CD4-positive, alpha-beta T cell (primary cell): ENCODE results near the gene RXFP4. TPM values are rescaled to one million over a fixed set of nuclear protein-coding genes. Genes with fewer than 3 reads are reported as not detected.

Source experiments
- ATAC-seq: fragments of 200-7000 bp; cut with Tn5 transposase; one replicate; pipeline ENCODE4 v1.10.0; 2022; ENCODE audit warnings: mild to moderate bottlenecking; ENCODE audit not compliant: poor library complexity
- CTCF ChIA-PET: fragments of 350-600 bp; sonication (Branson Sonifier 250); formaldehyde crosslinking; loops from one replicate; lab custom pipeline; 2021; ENCODE audit warnings: antibody characterized with exemption, inconsistent platforms; lab: Charles Lee
- POLR2A ChIA-PET: fragments of 350-600 bp; sonication (Branson Sonifier 250); formaldehyde crosslinking; loops from one replicate; lab custom pipeline; 2021; ENCODE audit warnings: antibody characterized with exemption, inconsistent platforms; lab: Charles Lee
- DNase-seq, 14 experiments: peaks; one replicate each; pipeline ENCODE4 v3.0.0-alpha.2; 2013 to 2020; ENCODE audit warnings: mixed read lengths in 2 of 14
- H3K27ac ChIP-seq, 2 donors: one replicate each; pipeline versions ENCODE4 v1.5.1 to v1.7.0; 2013; ENCODE audit warnings: low read length in 2 of 2, low read depth in 1 of 2, mild to moderate bottlenecking in 1 of 2
- H3K27me3 ChIP-seq, 2 experiments: 1 replicate in 1 of 2; 2 replicates in 1 of 2; pipeline versions ENCODE4 v1.6.1 to v1.7.0; 2013; ENCODE audit warnings: low read length in 2 of 2, control low read depth in 1 of 2, mild to moderate bottlenecking in 1 of 2, moderate library complexity in 1 of 2; ENCODE audit not compliant: insufficient read depth in 2 of 2, control insufficient read depth in 1 of 2
- H3K36me3 ChIP-seq: one replicate; pipeline ENCODE4 v1.6.1; 2013; ENCODE audit warnings: low read length, control low read depth; ENCODE audit not compliant: insufficient read depth
- H3K4me1 ChIP-seq: one replicate; pipeline ENCODE4 v1.6.1; 2013; ENCODE audit warnings: low read length, control low read depth; ENCODE audit not compliant: insufficient read depth
- H3K4me3 ChIP-seq: one replicate; pipeline ENCODE4 v1.5.1; 2013; ENCODE audit warnings: mild to moderate bottlenecking, low read length, moderate library complexity
- H3K9me3 ChIP-seq, 2 experiments: 1 replicate in 1 of 2; 2 replicates in 1 of 2; pipeline versions ENCODE4 v1.6.1 to v1.7.0; 2013; ENCODE audit warnings: low read length in 2 of 2, mild to moderate bottlenecking in 2 of 2, control low read depth in 1 of 2, moderate library complexity in 1 of 2; ENCODE audit not compliant: control insufficient read depth in 1 of 2, insufficient read depth in 1 of 2
- H3K27ac Mint-ChIP-seq: one replicate; pipeline ENCODE4 v1.8.0; 2020; ENCODE audit warnings: mixed read lengths
- H3K27me3 Mint-ChIP-seq: one replicate; pipeline ENCODE4 v1.8.0; 2021; ENCODE audit warnings: mixed read lengths
- H3K36me3 Mint-ChIP-seq: one replicate; pipeline ENCODE4 v1.8.0; 2021; ENCODE audit warnings: low read depth, mixed read lengths
- H3K4me1 Mint-ChIP-seq: one replicate; pipeline ENCODE4 v1.8.0; 2021; ENCODE audit warnings: low read depth, mixed read lengths
- H3K4me3 Mint-ChIP-seq: one replicate; pipeline ENCODE4 v1.8.0; 2020; ENCODE audit warnings: mild to moderate bottlenecking, mixed read lengths
- H3K9me3 Mint-ChIP-seq: one replicate; pipeline ENCODE4 v1.8.0; 2020; ENCODE audit warnings: mixed read lengths
- intact Hi-C, 2 experiments: fragments of 100-400 bp; cut with DNase I in 1 of 2; cut with micrococcal nuclease in 1 of 2; formaldehyde crosslinking; loops; one replicate each; pipeline versions ENCODE4 v1.15.1 to v1.9.0; 2023 to 2025; cut with DNase I, micrococcal nuclease
- total RNA-seq, 174 experiments: library from RNA in 2 of 174; stranded (reverse) in 2 of 174; gene quantifications; one replicate each; pipeline ENCODE4 v1.2.3 and lab custom pipeline; 2021 to 2026
- TF ChIP-seq, protein P1 (sequence below): fragments of 200-600 bp; IDR thresholded peaks from one replicate; pipeline ENCODE4 v1.8.0; 2022; ENCODE audit warnings: antibody characterized with exemption, mild to moderate bottlenecking

The RXFP4 gene
- total RNA-seq, 2 experiments from 2014 or later = not detected

- peak overlapping the region; percentile 62 to 81 for H3K27ac ChIP-seq
These were observed 6.4 kb upstream of the RXFP4 start for GRCh38 chr1:155934936-155935590.

GRCh38 chr1:155938220-155938627 is 3.2 kb upstream of the RXFP4 start:
- CTCF ChIA-PET = interaction anchor here (0.6 to 2.0 kb wide), 9 partner anchors 17 to 1718 kb away, joined by 3 to 15 read pairs (median 5); partner anchors contain the start of gene UBAP2L
- no peaks in the 10 kb centered on the region for H3K9me3 Mint-ChIP-seq
- DNase-seq (peak in 6 of 14 experiments; percentile 23 to 77 (median 56)), ATAC-seq (no peak)
- no peaks in the 10 kb centered on the region for H3K36me3 Mint-ChIP-seq
- H3K4me3 ChIP-seq = no peak overlapping the region
- peaks cover 31% of the 10 kb centered on the region for H3K4me1 Mint-ChIP-seq
- H3K27ac ChIP-seq = no peak overlapping the region
- POLR2A ChIA-PET = interaction anchor here (0.6 to 1.6 kb wide), 10 partner anchors 8 to 51 kb away, joined by 3 to 10 read pairs (median 5); partner anchors contain the start of gene ARHGEF2
- H3K27me3 Mint-ChIP-seq = no peaks in the 10 kb centered on the region
- no peaks in the 10 kb centered on the region for H3K27me3 ChIP-seq
- TF ChIP-seq, protein P1, sequence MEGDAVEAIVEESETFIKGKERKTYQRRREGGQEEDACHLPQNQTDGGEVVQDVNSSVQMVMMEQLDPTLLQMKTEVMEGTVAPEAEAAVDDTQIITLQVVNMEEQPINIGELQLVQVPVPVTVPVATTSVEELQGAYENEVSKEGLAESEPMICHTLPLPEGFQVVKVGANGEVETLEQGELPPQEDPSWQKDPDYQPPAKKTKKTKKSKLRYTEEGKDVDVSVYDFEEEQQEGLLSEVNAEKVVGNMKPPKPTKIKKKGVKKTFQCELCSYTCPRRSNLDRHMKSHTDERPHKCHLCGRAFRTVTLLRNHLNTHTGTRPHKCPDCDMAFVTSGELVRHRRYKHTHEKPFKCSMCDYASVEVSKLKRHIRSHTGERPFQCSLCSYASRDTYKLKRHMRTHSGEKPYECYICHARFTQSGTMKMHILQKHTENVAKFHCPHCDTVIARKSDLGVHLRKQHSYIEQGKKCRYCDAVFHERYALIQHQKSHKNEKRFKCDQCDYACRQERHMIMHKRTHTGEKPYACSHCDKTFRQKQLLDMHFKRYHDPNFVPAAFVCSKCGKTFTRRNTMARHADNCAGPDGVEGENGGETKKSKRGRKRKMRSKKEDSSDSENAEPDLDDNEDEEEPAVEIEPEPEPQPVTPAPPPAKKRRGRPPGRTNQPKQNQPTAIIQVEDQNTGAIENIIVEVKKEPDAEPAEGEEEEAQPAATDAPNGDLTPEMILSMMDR = peak; percentile 72
- no peaks in the 10 kb centered on the region for H3K9me3 ChIP-seq
- H3K4me1 ChIP-seq = peaks cover 51% of the 10 kb centered on the region
- H3K4me3 Mint-ChIP-seq = peak overlapping the region; percentile 43
- intact Hi-C loops = loop anchor here (1.0 kb wide), 2 partner anchors 45 to 51 kb away; no protein-coding TSS in a partner anchor
- H3K36me3 ChIP-seq = peaks cover 4% of the 10 kb centered on the region
- H3K27ac Mint-ChIP-seq = peak overlapping the region; percentile 55

More at GRCh38 chr1:155934936-155935590, 6.4 kb upstream of the RXFP4 start:
- Histone ChIP-seq H3K9me3 (no peaks in the 10 kb centered on the region), H3K4me3 (peak overlapping the region; percentile 82), H3K27me3 (no peaks in the 10 kb centered on the region), H3K4me1 (peaks cover 49% of the 10 kb centered on the region), H3K36me3 (peaks cover 36% of the 10 kb centered on the region)
- DNase-seq (no peak), ATAC-seq (no peak)
- CTCF ChIA-PET = interaction anchor here (1.1 to 3.2 kb wide), 8 partner anchors 11 to 131 kb away, joined by 3 to 10 read pairs (median 6); partner anchors contain the start of gene ARHGEF2
- Mint-ChIP-seq H3K4me1 (peaks cover 36% of the 10 kb centered on the region), H3K9me3 (no peaks in the 10 kb centered on the region), H3K27me3 (no peaks in the 10 kb centered on the region), H3K36me3 (peaks cover 26% of the 10 kb centered on the region), H3K4me3 (no peak overlapping the region), H3K27ac (no peak overlapping the region)
- TF ChIP-seq, protein P1 = no peak
- POLR2A ChIA-PET = interaction anchor here (0.7 to 6.0 kb wide), 16 partner anchors 8 to 914 kb away, joined by 3 to 92 read pairs (median 4); partner anchors contain the start of genes ARHGEF2, FDPS, PMF1 and SSR2
- intact Hi-C loops = loop anchor here (1.0 to 5.0 kb wide), 8 partner anchors 11 to 348 kb away; partner anchors contain the start of genes UBQLN4 (in 2 of the 2), GON4L (in 1 of the 2), LAMTOR2 (in 1 of the 2) and RIT1 (in 1 of the 2)

GRCh38 chr1:155940482-155940992 is 901 bp upstream of the RXFP4 start:
- Mint-ChIP-seq H3K4me1 (peaks cover 42% of the 10 kb centered on the region), H3K27me3 (no peaks in the 10 kb centered on the region), H3K4me3 (peak overlapping the region; percentile 10), H3K27ac (peak overlapping the region; percentile 72), H3K36me3 (no peaks in the 10 kb centered on the region), H3K9me3 (no peaks in the 10 kb centered on the region)
- DNase-seq (peak in 2 of 14 experiments; percentile 14 to 27), ATAC-seq (peak; percentile 43)
- TF ChIP-seq, protein P1 = no peak
- Histone ChIP-seq H3K4me1 (peaks cover 51% of the 10 kb centered on the region), H3K4me3 (no peak overlapping the region), H3K36me3 (no peaks in the 10 kb centered on the region), H3K27ac (peak overlapping the region; percentile 9 to 43), H3K9me3 (no peaks in the 10 kb centered on the region), H3K27me3 (no peaks in the 10 kb centered on the region)
- ChIA-PET CTCF (interaction anchor here (0.8 to 1.4 kb wide), 3 partner anchors 39 to 113 kb away, joined by 4 to 8 read pairs (median 4); partner anchors contain the start of gene UBQLN4), POLR2A (interaction anchor here (0.9 to 1.8 kb wide), 8 partner anchors 9 to 65 kb away, joined by 3 to 13 read pairs (median 4); partner anchors contain the start of gene ARHGEF2)
- intact Hi-C loops = no loop called here
